Right atrium auricular region (tissue), 2 donors: ENCODE data around the gene GXYLT1. TPM values are rescaled to one million over a fixed set of nuclear protein-coding genes. Genes with fewer than 3 reads are reported as not detected.
"Not testable (repeated sequence)": the region's sequence is repeated elsewhere in the genome, so short reads cannot be mapped to it uniquely, and the experiment has no call there.

Experiments used
- DNase-seq: peaks from one replicate; pipeline ENCODE4 v3.0.0-alpha.2; 2019; ENCODE audit warnings: low spot score
- H3K27ac ChIP-seq, 2 donors: fragments of 200-600 bp; sonication (generic); 1 replicate in 1 of 2; 2 replicates in 1 of 2; pipeline ENCODE4 v1.5.1; 2016 to 2019
- H3K27me3 ChIP-seq, 2 donors: fragments of 200-600 bp; sonication (generic); one replicate each; pipeline versions ENCODE4 v1.5.1 to v1.6.0; 2017 to 2019
- H3K36me3 ChIP-seq: fragments of 200-600 bp; sonication (generic); one replicate; pipeline ENCODE4 v1.5.1; 2016
- H3K4me1 ChIP-seq, 2 donors: fragments of 200-600 bp; sonication (generic); one replicate each; pipeline versions ENCODE4 v1.5.1 to v1.6.0; 2017 to 2019
- H3K4me3 ChIP-seq, 2 donors: fragments of 200-600 bp; sonication (generic); 1 replicate in 1 of 2; 2 replicates in 1 of 2; pipeline ENCODE4 v1.5.1; 2017 to 2019; ENCODE audit warnings: mild to moderate bottlenecking in 1 of 2, moderate library complexity in 1 of 2
- H3K9me3 ChIP-seq, 2 donors: fragments of 200-600 bp; sonication (generic); one replicate each; pipeline ENCODE4 v1.5.1; 2019
- CTCF ChIP-seq, 2 donors: fragments of 200-600 bp; sonication (generic); IDR thresholded peaks; one replicate each; pipeline ENCODE4 v1.5.1; 2019; ENCODE audit warnings: antibody characterized with exemption in 2 of 2
- total RNA-seq, 2 donors: library from RNA; depleted of rRNA; stranded (reverse); fragments of >200 nt; gene quantifications; one replicate each; pipeline ENCODE4 v1.1.0, GENCODE V29; 2016

Gene GXYLT1
- total RNA-seq, 2 donors from 2014 or later: 5.9 TPM

- DNase-seq: no peak
- H3K27me3 ChIP-seq: no peaks in the 10 kb centered on the region
- H3K27ac ChIP-seq: no peak overlapping the region
- no peak overlapping the region for H3K4me3 ChIP-seq
- no peaks in the 10 kb centered on the region for H3K9me3 ChIP-seq
- H3K4me1 ChIP-seq: peaks cover 0 to 7% of the 10 kb centered on the region in 2 donors
- no peaks in the 10 kb centered on the region for H3K36me3 ChIP-seq
- no peak for TF ChIP-seq CTCF (IDR thresholded peaks at IDR 0.05)
Measured at GRCh38 chr12:42124764-42125387, 19.8 kb downstream of the GXYLT1 start.

- H3K36me3 ChIP-seq: no peaks in the 10 kb centered on the region
- H3K4me3 ChIP-seq: no peak overlapping the region
- no peak for DNase-seq
- TF ChIP-seq CTCF (IDR thresholded peaks at IDR 0.05): no peak
- no peaks in the 10 kb centered on the region for H3K27me3 ChIP-seq
- H3K27ac ChIP-seq: no peak overlapping the region
- H3K4me1 ChIP-seq: no peaks in the 10 kb centered on the region
- no peaks in the 10 kb centered on the region for H3K9me3 ChIP-seq
Measured at GRCh38 chr12:42119085-42119633, 25.5 kb downstream of the GXYLT1 start.

GRCh38 chr12:42118136-42118879, 26.4 kb downstream of the GXYLT1 start:
- Histone ChIP-seq H3K4me3 (no peak overlapping the region), H3K27me3 (no peaks in the 10 kb centered on the region), H3K9me3 (no peaks in the 10 kb centered on the region), H3K36me3 (no peaks in the 10 kb centered on the region), H3K27ac (no peak overlapping the region), H3K4me1 (no peaks in the 10 kb centered on the region)
- TF ChIP-seq CTCF (IDR thresholded peaks at IDR 0.05): no peak
- no peak for DNase-seq

- H3K27ac ChIP-seq: no peak overlapping the region
- DNase-seq: no peak
- H3K4me3 ChIP-seq: no peak overlapping the region
- peaks cover 0 to 7% of the 10 kb centered on the region in 2 donors for H3K9me3 ChIP-seq
- no peaks in the 10 kb centered on the region for H3K27me3 ChIP-seq
- no peaks in the 10 kb centered on the region for H3K36me3 ChIP-seq
- TF ChIP-seq CTCF (IDR thresholded peaks at IDR 0.05): no peak
- no peaks in the 10 kb centered on the region for H3K4me1 ChIP-seq
Measured at GRCh38 chr12:42109031-42109430, 35.6 kb downstream of the GXYLT1 start.

GRCh38 chr12:42106791-42107190, 37.9 kb downstream of the GXYLT1 start:
- DNase-seq, H3K4me3 ChIP-seq, H3K27ac ChIP-seq, H3K9me3 ChIP-seq, H3K27me3 ChIP-seq, H3K36me3 ChIP-seq, H3K4me1 ChIP-seq: not testable (repeated sequence)

- no peak overlapping the region for H3K4me3 ChIP-seq
- no peak for DNase-seq
- no peaks in the 10 kb centered on the region for H3K27me3 ChIP-seq
- no peaks in the 10 kb centered on the region for H3K36me3 ChIP-seq
- no peaks in the 10 kb centered on the region for H3K9me3 ChIP-seq
- H3K27ac ChIP-seq: no peak overlapping the region
- no peak for TF ChIP-seq CTCF (IDR thresholded peaks at IDR 0.05)
- H3K4me1 ChIP-seq: peaks cover 0 to 2% of the 10 kb centered on the region in 2 donors
Measured at GRCh38 chr12:42104784-42105183, 39.9 kb downstream of the GXYLT1 start.
